GM06990 (cell line): ENCODE results near the gene CCDC177.

Experiments used
- DNase-seq: peaks from one replicate; pipeline ENCODE4 v3.0.0-alpha.2; 2011; ENCODE audit not compliant: insufficient read length; ENCODE audit errors: extremely low read depth
- H3K27me3 ChIP-seq: replicated peaks from 2 replicates; pipeline ENCODE4 v1.6.0; 2011; ENCODE audit warnings: low read length; ENCODE audit not compliant: control insufficient read depth, insufficient read depth
- H3K36me3 ChIP-seq: 2 replicates; pipeline ENCODE4 v1.5.1; 2011; ENCODE audit warnings: low read length; ENCODE audit not compliant: control insufficient read depth, insufficient read depth
- H3K4me3 ChIP-seq: replicated peaks from 2 replicates; pipeline ENCODE4 v1.5.1; 2011; ENCODE audit warnings: low read depth, mild to moderate bottlenecking, control low read depth, low read length
- CTCF ChIP-seq: IDR thresholded peaks from 2 replicates; pipeline ENCODE4 v1.5.1; 2011; ENCODE audit warnings: low read length, control low read depth, mild to moderate bottlenecking, inconsistent platforms; ENCODE audit not compliant: insufficient read depth, poor library complexity, severe bottlenecking

CCDC177 gene

GRCh38 chr14:69561893-69562292 is 12.8 kb downstream of the CCDC177 start:
- TF ChIP-seq CTCF = no peak
- Histone ChIP-seq H3K27me3 (peaks cover 4% of the 10 kb centered on the region), H3K4me3 (no peak overlapping the region), H3K36me3 (no peaks in the 10 kb centered on the region)
- no peak for DNase-seq

DNA sequence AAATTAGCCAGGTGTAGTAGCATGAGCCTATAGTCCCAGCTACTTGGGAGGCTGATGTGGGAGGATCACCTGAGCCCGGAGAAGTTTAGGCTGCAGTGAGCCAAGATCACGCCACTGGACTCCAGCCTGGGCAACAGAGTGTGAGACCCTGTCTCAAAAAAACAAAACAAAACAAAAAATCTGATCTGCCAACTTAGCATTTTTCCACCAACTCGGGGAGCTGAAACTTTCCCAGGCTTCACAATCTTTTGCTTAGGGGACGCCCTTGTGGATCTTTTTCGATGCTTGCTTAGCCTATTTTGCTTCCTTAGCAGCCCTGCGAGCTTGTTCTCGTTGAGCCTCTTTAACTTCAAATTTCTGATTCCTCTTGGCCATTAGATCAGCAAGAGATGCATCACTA is 13.8 kb downstream of the CCDC177 start:
- Histone ChIP-seq H3K36me3 (no peaks in the 10 kb centered on the region), H3K4me3 (no peak overlapping the region), H3K27me3 (peaks cover 4% of the 10 kb centered on the region)
- TF ChIP-seq CTCF = no peak
- no peak for DNase-seq

DNA sequence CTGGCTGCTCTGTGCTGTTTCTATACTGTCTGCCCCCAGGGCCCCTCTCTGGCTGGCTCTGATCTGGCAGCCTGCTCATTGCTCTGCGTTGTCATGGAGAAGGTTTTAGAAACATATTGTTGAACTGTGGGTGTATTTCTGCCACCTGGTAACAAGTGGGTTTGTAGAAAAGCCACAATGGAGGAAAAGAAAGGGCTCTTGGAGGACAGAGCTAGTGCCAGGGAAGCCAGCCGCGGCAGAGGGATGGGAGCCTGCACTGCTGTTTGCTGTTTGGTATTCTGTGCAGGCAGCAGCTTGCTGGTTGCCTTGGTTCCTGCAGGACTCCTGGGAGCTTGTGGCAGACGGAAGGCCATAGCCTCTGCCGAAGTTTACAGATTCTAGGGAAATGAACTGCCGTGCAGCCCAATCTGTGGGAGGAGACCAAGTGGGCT is 15.1 kb downstream of the CCDC177 start:
- H3K4me3 ChIP-seq = no peak overlapping the region
- peaks cover under 1% of the 10 kb centered on the region; the same call in 1 of the 2 replicates for H3K27me3 ChIP-seq
- no peak for DNase-seq
- TF ChIP-seq CTCF = no peak
- no peaks in the 10 kb centered on the region for H3K36me3 ChIP-seq

DNA sequence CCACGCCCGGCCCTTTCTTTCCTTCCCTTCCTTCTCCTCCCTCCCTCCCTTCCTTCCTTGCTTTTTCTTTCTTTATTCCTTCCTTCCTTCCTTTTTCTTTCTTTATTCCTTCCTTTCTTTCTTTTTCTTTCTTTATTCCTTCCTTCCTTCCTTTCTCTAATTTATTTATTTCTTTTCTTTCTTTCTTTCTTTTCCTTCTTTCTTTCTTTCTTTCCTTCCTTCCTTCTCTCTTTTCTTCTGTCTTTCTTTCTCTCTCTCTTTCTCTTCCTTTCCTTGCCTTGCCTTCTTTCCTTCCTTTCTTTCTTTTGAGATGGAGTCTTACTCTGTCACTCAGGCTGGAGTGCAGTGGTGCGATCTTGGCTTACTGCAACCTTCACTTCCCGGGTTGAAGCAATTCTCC is 15.9 kb downstream of the CCDC177 start:
- no peaks in the 10 kb centered on the region for H3K27me3 ChIP-seq

DNA sequence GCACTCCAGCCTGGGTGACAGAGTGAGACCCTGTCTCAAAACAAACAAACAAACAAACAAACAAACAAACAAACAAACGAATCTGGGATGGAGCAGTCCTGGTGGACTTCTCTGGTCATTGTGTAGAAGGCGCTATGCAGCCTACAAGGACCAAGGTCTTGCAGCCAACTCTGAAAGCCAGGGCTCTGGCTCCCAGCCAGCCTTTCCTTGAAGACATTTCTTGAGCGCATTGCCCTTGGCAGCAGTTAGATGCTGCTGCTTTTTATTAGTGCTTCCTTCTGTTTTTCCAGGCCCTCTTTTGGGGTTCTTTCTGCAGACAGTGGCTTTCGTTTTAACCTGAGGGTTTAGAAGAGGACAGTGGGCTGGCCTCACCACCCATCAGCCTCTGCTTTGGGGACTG is 20.2 kb downstream of the CCDC177 start:
- H3K27me3 ChIP-seq = 0 out of 2 replicates have a peak, but pooled peaks cover 1% of the 10 kb centered on the region
- DNase-seq = no peak
- no peaks in the 10 kb centered on the region for H3K36me3 ChIP-seq
- no peak for TF ChIP-seq CTCF
- H3K4me3 ChIP-seq = no peak overlapping the region

More for the DNA sequence above, 15.9 kb downstream of the CCDC177 start:
- Histone ChIP-seq H3K36me3 (no peaks in the 10 kb centered on the region), H3K4me3 (no peak overlapping the region)
- TF ChIP-seq CTCF = no peak
- DNase-seq = no peak

DNA sequence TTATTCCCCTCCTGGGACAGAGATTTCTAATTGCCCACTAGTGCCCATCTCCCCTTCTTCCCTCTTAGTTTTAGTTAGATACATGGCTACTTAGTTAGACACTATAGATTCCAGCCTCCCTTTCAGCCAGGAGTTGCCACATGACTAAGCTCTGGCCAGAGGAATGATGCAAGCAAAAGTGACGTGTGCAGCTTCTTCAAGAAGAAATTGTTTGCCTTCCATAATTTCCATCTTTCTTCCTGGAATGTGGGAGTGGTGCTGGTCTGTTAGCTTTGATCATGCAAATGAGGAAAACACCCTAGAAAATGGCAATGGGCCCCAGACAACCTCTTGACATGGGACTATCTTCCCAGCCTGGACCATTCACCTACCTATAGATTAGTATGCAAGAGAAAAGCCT is 21.4 kb downstream of the CCDC177 start:
- H3K27me3 ChIP-seq = peaks cover 1% of the 10 kb centered on the region; the same call in 1 of the 2 replicates
- no peak for TF ChIP-seq CTCF
- no peak for DNase-seq
- H3K36me3 ChIP-seq = no peaks in the 10 kb centered on the region
- no peak overlapping the region for H3K4me3 ChIP-seq
